Gastrocnemius medialis (tissue), 4 donors: Measurements from ENCODE around the gene MLN. TPM values are rescaled to one million over a fixed set of nuclear protein-coding genes. Genes with fewer than 3 reads are reported as not detected.

Experiments used
- ATAC-seq, 2 donors: fragments of 150-250 bp; one replicate each; pipeline ENCODE4 v1.9.1; 2016
- DNase-seq, 2 donors: peaks; one replicate each; pipeline ENCODE4 v3.0.0-alpha.2; 2019
- H3K27ac ChIP-seq, 4 donors: fragments of 200-600 bp; sonication (generic); 1 replicate in 1 of 4; 2 replicates in 3 of 4; pipeline ENCODE4 v1.5.1; 2016 to 2018; ENCODE audit warnings: mild to moderate bottlenecking in 2 of 4, moderate library complexity in 1 of 4
- H3K27me3 ChIP-seq, 3 donors: fragments of 200-600 bp; sonication (generic) in 2 of 3; 1 replicate in 1 of 3; 2 replicates in 2 of 3; pipeline versions ENCODE4 v1.5.1 to v1.6.0; 2016 to 2019; ENCODE audit warnings: mild to moderate bottlenecking in 1 of 3, moderate library complexity in 1 of 3
- H3K36me3 ChIP-seq, 2 donors: fragments of 200-600 bp; sonication (generic) in 1 of 2; one replicate each; pipeline ENCODE4 v1.5.1; 2017 to 2018
- H3K4me1 ChIP-seq, 2 donors: fragments of 200-600 bp; sonication (generic) in 1 of 2; one replicate each; pipeline ENCODE4 v1.5.1; 2016 to 2017; ENCODE audit warnings: mild to moderate bottlenecking in 2 of 2
- H3K4me3 ChIP-seq, 4 donors: fragments of 200-600 bp; sonication (generic) in 3 of 4; 1 replicate in 1 of 4; 2 replicates in 3 of 4; pipeline ENCODE4 v1.5.1; 2016 to 2019; ENCODE audit warnings: mild to moderate bottlenecking in 2 of 4
- H3K9me3 ChIP-seq, 3 donors: fragments of 200-600 bp; sonication (generic) in 2 of 3; 1 replicate in 1 of 3; 2 replicates in 2 of 3; pipeline ENCODE4 v1.5.1; 2016 to 2019
- CTCF ChIP-seq, 5 experiments: fragments of 450-650 bp in 3 of 5; fragments of 200-600 bp in 2 of 5; sonication (generic) in 2 of 5; IDR thresholded peaks in 4 of 5; conservative IDR thresholded peaks in 1 of 5; 1 replicate in 4 of 5; 2 replicates in 1 of 5; pipeline ENCODE4 v1.5.1; 2016 to 2019; ENCODE audit warnings: antibody characterized with exemption in 5 of 5, mild to moderate bottlenecking in 3 of 5, moderate library complexity in 3 of 5
- POLR2A ChIP-seq, 2 donors: fragments of 450-650 bp; IDR thresholded peaks; one replicate each; pipeline ENCODE4 v1.6.1; 2017; ENCODE audit warnings: antibody characterized with exemption in 2 of 2, mild to moderate bottlenecking in 2 of 2, moderate library complexity in 2 of 2
- in situ Hi-C, 4 donors: fragments of 200-750 bp; cut with MboI; loops; one replicate each; pipeline versions ENCODE4 v1.15.0 to v1.8.0; 2017; ENCODE audit warnings: low sequenced_read_pairs in 4 of 4
- intact Hi-C: fragments of 100-400 bp; cut with DNase I; formaldehyde crosslinking; loops from one replicate; pipeline ENCODE4 v1.15.1; 2023; ENCODE audit warnings: low total_unique reads
- total RNA-seq, 4 donors: library from RNA; depleted of rRNA; stranded (reverse); fragments of >200 nt; gene quantifications; one replicate each; pipeline versions ENCODE4 v1.1.0 to v1.2.3, GENCODE V29; 2016

Gene MLN
- total RNA-seq = not detected

GRCh38 chr6:33803571-33804053 lies at the start of gene MLN:
Gene MLN, minus strand, starts transcription at chr6:33804003. Its CDS starts 2,840 bp downstream, at chr6:33801163.
- no peaks in the 10 kb centered on the region for H3K36me3 ChIP-seq
- peaks cover 0 to 14% (median 7%) of the 10 kb centered on the region in 3 donors for H3K27me3 ChIP-seq
- ATAC-seq (no peak), DNase-seq (no peak)
- H3K4me1 ChIP-seq = peaks cover 0 to 11% of the 10 kb centered on the region in 2 donors
- H3K27ac ChIP-seq = no peak within 1 kb of the TSS
- intact Hi-C loops = no loop called here
- no peak within 1 kb of the TSS for H3K4me3 ChIP-seq
- no peak for TF ChIP-seq POLR2A (IDR thresholded peaks at IDR 0.05)
- no peak for TF ChIP-seq CTCF (IDR thresholded peaks at IDR 0.05 in 4 of 5, conservative IDR thresholded peaks at IDR 0.05 in 1 of 5)
- in situ Hi-C loops = no loop called here
- H3K9me3 ChIP-seq = no peaks in the 10 kb centered on the region

- intact Hi-C loops (no loop called here), in situ Hi-C loops (no loop called here)
- H3K4me3 ChIP-seq = no peak overlapping the region
- no peaks in the 10 kb centered on the region for H3K9me3 ChIP-seq
- no peak overlapping the region for H3K27ac ChIP-seq
- no peaks in the 10 kb centered on the region for H3K36me3 ChIP-seq
- DNase-seq (no peak), ATAC-seq (no peak)
- no peaks in the 10 kb centered on the region for H3K27me3 ChIP-seq
- TF ChIP-seq CTCF (IDR thresholded peaks at IDR 0.05 in 4 of 5, conservative IDR thresholded peaks at IDR 0.05 in 1 of 5) (no peak), POLR2A (IDR thresholded peaks at IDR 0.05) (no peak)
- H3K4me1 ChIP-seq = no peaks in the 10 kb centered on the region
Observed at GRCh38 chr6:33853026-33853425, 49.2 kb upstream of the MLN start.

- H3K36me3 ChIP-seq = no peaks in the 10 kb centered on the region
- no peak overlapping the region for H3K4me3 ChIP-seq
- DNase-seq (no peak), ATAC-seq (no peak)
- H3K9me3 ChIP-seq = no peaks in the 10 kb centered on the region
- no peaks in the 10 kb centered on the region for H3K27me3 ChIP-seq
- no peak overlapping the region for H3K27ac ChIP-seq
- in situ Hi-C loops = no loop called here
- no peaks in the 10 kb centered on the region for H3K4me1 ChIP-seq
- intact Hi-C loops = no loop called here
- TF ChIP-seq POLR2A (IDR thresholded peaks at IDR 0.05) (no peak), CTCF (IDR thresholded peaks at IDR 0.05 in 4 of 5, conservative IDR thresholded peaks at IDR 0.05 in 1 of 5) (no peak)
Observed at GRCh38 chr6:33851959-33852358, 48.2 kb upstream of the MLN start.

GRCh38 chr6:33850869-33851541 lies 47.2 kb upstream of the MLN start:
- H3K9me3 ChIP-seq = no peaks in the 10 kb centered on the region
- no peaks in the 10 kb centered on the region for H3K27me3 ChIP-seq
- TF ChIP-seq POLR2A (IDR thresholded peaks at IDR 0.05) (no peak), CTCF (IDR thresholded peaks at IDR 0.05 in 4 of 5, conservative IDR thresholded peaks at IDR 0.05 in 1 of 5) (no peak)
- ATAC-seq (no peak), DNase-seq (no peak)
- intact Hi-C loops = no loop called here
- in situ Hi-C loops = no loop called here
- no peaks in the 10 kb centered on the region for H3K4me1 ChIP-seq
- no peaks in the 10 kb centered on the region for H3K36me3 ChIP-seq
- no peak overlapping the region for H3K4me3 ChIP-seq
- no peak overlapping the region for H3K27ac ChIP-seq

GRCh38 chr6:33850296-33850695 lies 46.5 kb upstream of the MLN start:
- in situ Hi-C loops (no loop called here), intact Hi-C loops (no loop called here)
- H3K4me3 ChIP-seq = no peak overlapping the region
- no peaks in the 10 kb centered on the region for H3K9me3 ChIP-seq
- DNase-seq (no peak), ATAC-seq (no peak)
- no peak overlapping the region for H3K27ac ChIP-seq
- H3K27me3 ChIP-seq = no peaks in the 10 kb centered on the region
- TF ChIP-seq CTCF (IDR thresholded peaks at IDR 0.05 in 4 of 5, conservative IDR thresholded peaks at IDR 0.05 in 1 of 5) = no peak
- no peak for TF ChIP-seq POLR2A (IDR thresholded peaks at IDR 0.05)
- no peaks in the 10 kb centered on the region for H3K36me3 ChIP-seq
- no peaks in the 10 kb centered on the region for H3K4me1 ChIP-seq
